Measurements from ENCODE around the gene HOXB6. TPM values are rescaled to one million over a fixed set of nuclear protein-coding genes. Genes with fewer than 3 reads are reported as not detected.

HOXB6 gene
- total and polyA plus RNA-seq, 5 donors: 0.74 to 1.8 (median 1.1) TPM

GRCh38 chr17:48591255-48592056, 13.3 kb downstream of the HOXB6 start:
- Histone ChIP-seq H3K27ac (ENCODE audit: low read length) (no peak overlapping the region), H3K4me1 (ENCODE audit: control insufficient read depth, insufficient read depth, low read length) (no peaks in the 10 kb centered on the region), H3K27me3 (ENCODE audit: control insufficient read depth, insufficient read depth) (no peaks in the 10 kb centered on the region), H3K9me3 (ENCODE audit: control insufficient read depth, low read length) (no peaks in the 10 kb centered on the region), H3K4me3 (ENCODE audit: low read length) (no peak overlapping the region)
- DNase-seq: no peak
- WGBS: 90% methylated on average over 10 of the region's 10 CpGs
- intact Hi-C loops (cut with DNase I): loop anchor here in 2 of 4 donors (10.0 kb wide), 2 partner anchors 237 to 257 kb away; no protein-coding TSS in a partner anchor
- ATAC-seq: no peak

- DNase-seq: no peak
- H3K27me3 ChIP-seq (ENCODE audit: control insufficient read depth, insufficient read depth): no peaks in the 10 kb centered on the region
- no peaks in the 10 kb centered on the region for H3K4me1 ChIP-seq (ENCODE audit: control insufficient read depth, insufficient read depth, low read length)
- H3K4me3 ChIP-seq (ENCODE audit: low read length): no peak overlapping the region
- intact Hi-C loops (cut with DNase I): loop anchor here in 2 of 4 donors (10.0 kb wide), 2 partner anchors 236 to 256 kb away; no protein-coding TSS in a partner anchor
- no peaks in the 10 kb centered on the region for H3K9me3 ChIP-seq (ENCODE audit: control insufficient read depth, low read length)
- no peak for ATAC-seq
- H3K27ac ChIP-seq (ENCODE audit: low read length): no peak overlapping the region
These were observed 14.1 kb downstream of the HOXB6 start for GRCh38 chr17:48590607-48591161.

GRCh38 chr17:48589831-48590606, 14.8 kb downstream of the HOXB6 start, which contains the start of gene HOXB3:
HOXB3 (minus strand) TSS chr17:48590241; CDS start chr17:48552474, 37,767 bp downstream.
- no peak for DNase-seq
- no peak for ATAC-seq
- Histone ChIP-seq H3K4me3 (ENCODE audit: low read length) (no peak within 1 kb of the TSS), H3K4me1 (ENCODE audit: control insufficient read depth, insufficient read depth, low read length) (no peaks in the 10 kb centered on the region), H3K27me3 (ENCODE audit: control insufficient read depth, insufficient read depth) (no peaks in the 10 kb centered on the region), H3K9me3 (ENCODE audit: control insufficient read depth, low read length) (no peaks in the 10 kb centered on the region), H3K27ac (ENCODE audit: low read length) (no peak within 1 kb of the TSS)
- intact Hi-C loops (cut with DNase I): loop anchor here in 2 of 4 donors (10.0 kb wide), 2 partner anchors 235 to 255 kb away; no protein-coding TSS in a partner anchor
- 59% methylated on average over 23 of the region's 23 CpGs for WGBS

- 41% methylated on average over 10 of the region's 10 CpGs for WGBS
- DNase-seq (no peak), ATAC-seq (no peak)
- Histone ChIP-seq H3K4me3 (ENCODE audit: low read length) (no peak overlapping the region), H3K27ac (ENCODE audit: low read length) (no peak overlapping the region), H3K27me3 (ENCODE audit: control insufficient read depth, insufficient read depth) (no peaks in the 10 kb centered on the region), H3K4me1 (ENCODE audit: control insufficient read depth, insufficient read depth, low read length) (no peaks in the 10 kb centered on the region), H3K9me3 (ENCODE audit: control insufficient read depth, low read length) (no peaks in the 10 kb centered on the region)
- intact Hi-C loops (cut with DNase I): no loop called here
These were observed 15.5 kb downstream of the HOXB6 start for GRCh38 chr17:48589060-48589830.

- 39% methylated on average over 2 of the region's 2 CpGs for WGBS
- intact Hi-C loops (cut with DNase I): no loop called here
- DNase-seq (no peak), ATAC-seq (no peak)
- Histone ChIP-seq H3K27ac (ENCODE audit: low read length) (no peak overlapping the region), H3K4me1 (ENCODE audit: control insufficient read depth, insufficient read depth, low read length) (no peaks in the 10 kb centered on the region), H3K27me3 (ENCODE audit: control insufficient read depth, insufficient read depth) (no peaks in the 10 kb centered on the region), H3K9me3 (ENCODE audit: control insufficient read depth, low read length) (no peaks in the 10 kb centered on the region), H3K4me3 (ENCODE audit: low read length) (no peak overlapping the region)
These were observed 16.3 kb downstream of the HOXB6 start for GRCh38 chr17:48588528-48588927.

DNA sequence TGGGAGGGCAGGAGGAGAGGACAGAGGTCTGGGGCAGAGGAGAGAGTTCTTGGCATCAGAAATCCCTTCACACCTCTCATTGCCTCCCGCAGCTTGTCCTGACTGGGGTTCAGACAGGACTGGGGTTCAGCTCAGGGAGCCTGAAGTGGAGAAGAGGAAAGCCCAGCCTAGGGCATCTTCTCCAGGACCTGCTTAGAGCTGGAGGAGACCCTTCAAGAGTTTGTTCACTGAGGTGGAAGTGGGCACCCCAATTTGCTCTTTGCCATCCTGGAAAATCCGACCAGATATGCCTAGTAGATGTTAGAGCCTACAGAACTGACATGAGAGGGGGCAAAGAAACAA, 16.7 kb downstream of the HOXB6 start:
- H3K27me3 ChIP-seq (ENCODE audit: control insufficient read depth, insufficient read depth): no peaks in the 10 kb centered on the region
- H3K9me3 ChIP-seq (ENCODE audit: control insufficient read depth, low read length): no peaks in the 10 kb centered on the region
- WGBS: 64% methylated on average over 2 of the region's 2 CpGs
- DNase-seq: no peak
- H3K4me3 ChIP-seq (ENCODE audit: low read length): no peak overlapping the region
- intact Hi-C loops (cut with DNase I): no loop called here
- H3K27ac ChIP-seq (ENCODE audit: low read length): no peak overlapping the region
- no peak for ATAC-seq
- H3K4me1 ChIP-seq (ENCODE audit: control insufficient read depth, insufficient read depth, low read length): no peaks in the 10 kb centered on the region

DNA sequence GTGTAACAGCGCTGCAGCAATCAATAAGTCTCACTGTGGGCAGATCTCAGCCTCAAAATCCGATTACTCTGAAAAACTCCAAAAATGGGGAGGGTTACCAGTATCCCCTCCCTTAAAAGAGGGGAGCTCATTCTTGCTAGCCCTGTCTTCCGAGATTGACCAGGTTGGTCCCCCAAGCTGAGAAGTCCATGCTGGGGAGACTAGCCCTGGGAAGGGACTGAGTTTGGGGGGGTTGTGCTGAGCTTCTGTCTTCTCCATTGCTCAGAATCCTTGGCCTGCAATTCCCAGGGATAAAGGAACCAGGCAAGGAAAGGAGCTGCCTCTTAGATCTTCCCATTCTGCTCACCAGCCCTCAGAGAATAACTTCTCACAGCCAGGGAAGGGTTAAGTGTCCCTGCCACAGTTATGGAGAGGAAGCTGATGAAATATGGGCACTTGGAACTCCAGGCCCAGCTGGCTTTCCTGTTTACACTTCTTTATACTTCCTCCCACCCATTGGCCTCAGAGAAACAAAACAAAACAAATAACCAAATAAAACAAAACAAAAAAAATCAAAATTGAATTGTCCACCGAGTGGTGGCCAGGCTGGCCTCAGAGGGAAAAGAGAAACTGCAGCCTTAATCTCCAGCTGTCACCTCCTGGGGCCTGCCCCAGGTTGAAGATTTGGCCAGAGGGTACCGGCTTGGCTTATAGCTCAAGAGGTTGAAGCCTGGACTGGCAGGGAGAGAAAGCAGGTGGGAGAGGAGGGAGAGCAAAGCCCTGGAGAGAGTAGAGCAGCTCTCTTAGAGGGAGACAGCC, 17.3 kb downstream of the HOXB6 start:
- WGBS: 47% methylated on average over 5 of the region's 5 CpGs
- no peak overlapping the region for H3K27ac ChIP-seq (ENCODE audit: low read length)
- intact Hi-C loops (cut with DNase I): no loop called here
- no peaks in the 10 kb centered on the region for H3K9me3 ChIP-seq (ENCODE audit: control insufficient read depth, low read length)
- H3K27me3 ChIP-seq (ENCODE audit: control insufficient read depth, insufficient read depth): no peaks in the 10 kb centered on the region
- no peaks in the 10 kb centered on the region for H3K4me1 ChIP-seq (ENCODE audit: control insufficient read depth, insufficient read depth, low read length)
- ATAC-seq: no peak
- H3K4me3 ChIP-seq (ENCODE audit: low read length): no peak overlapping the region
- no peak for DNase-seq

GRCh38 chr17:48586355-48587258, 18.2 kb downstream of the HOXB6 start:
- WGBS: 24% methylated on average over 34 of the region's 34 CpGs
- no peaks in the 10 kb centered on the region for H3K4me1 ChIP-seq (ENCODE audit: control insufficient read depth, insufficient read depth, low read length)
- intact Hi-C loops (cut with DNase I): no loop called here
- no peak for ATAC-seq
- no peaks in the 10 kb centered on the region for H3K9me3 ChIP-seq (ENCODE audit: control insufficient read depth, low read length)
- no peak for DNase-seq
- H3K4me3 ChIP-seq (ENCODE audit: low read length): peak overlapping the region; percentile 68
- H3K27me3 ChIP-seq (ENCODE audit: control insufficient read depth, insufficient read depth): no peaks in the 10 kb centered on the region
- no peak overlapping the region for H3K27ac ChIP-seq (ENCODE audit: low read length)

DNA sequence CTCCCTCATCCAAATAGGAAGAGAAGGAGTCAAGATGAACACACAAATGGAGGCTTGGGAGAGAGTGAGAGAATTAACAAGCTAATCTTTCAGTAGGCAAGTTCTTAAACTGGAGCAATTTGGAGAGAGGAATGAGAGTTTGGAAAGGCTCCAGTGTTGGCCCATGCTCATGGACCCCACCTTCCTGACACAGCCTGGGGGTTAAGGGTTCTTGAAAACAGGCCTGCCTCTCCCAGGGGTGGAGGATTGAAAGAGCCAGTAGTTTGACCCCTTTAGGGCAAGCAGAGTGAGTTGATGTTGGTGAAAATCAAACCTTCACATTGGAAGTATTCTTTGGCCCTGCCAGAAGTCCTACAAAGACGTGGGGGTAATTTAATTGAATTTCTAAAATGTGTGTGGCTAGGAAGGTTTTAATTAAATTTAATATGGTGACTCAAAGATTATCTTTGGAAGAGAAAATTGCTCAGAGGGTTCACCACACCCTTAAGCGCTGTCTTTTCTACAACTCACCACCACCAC, 20.5 kb downstream of the HOXB6 start:
- ATAC-seq (no peak), DNase-seq (no peak)
- no peak overlapping the region for H3K27ac ChIP-seq (ENCODE audit: low read length)
- H3K4me1 ChIP-seq (ENCODE audit: control insufficient read depth, insufficient read depth, low read length): no peaks in the 10 kb centered on the region
- H3K27me3 ChIP-seq (ENCODE audit: control insufficient read depth, insufficient read depth): no peaks in the 10 kb centered on the region
- intact Hi-C loops (cut with DNase I): no loop called here
- WGBS: 44% methylated on average over 2 of the region's 2 CpGs
- no peaks in the 10 kb centered on the region for H3K9me3 ChIP-seq (ENCODE audit: control insufficient read depth, low read length)
- H3K4me3 ChIP-seq (ENCODE audit: low read length): peak overlapping the region; percentile 39

Data from right cardiac atrium (tissue), 5 donors.